Bronchial epithelial cell (primary cell): ENCODE data around the gene LRRC75B. TPM values are rescaled to one million over a fixed set of nuclear protein-coding genes. Genes with fewer than 3 reads are reported as not detected.

Source experiments
- DNase-seq: peaks from one replicate; pipeline ENCODE4 v3.0.0-alpha.2; 2010; ENCODE audit warnings: low read depth
- FAIRE-seq: peaks from 2 replicates; lab custom pipeline; 2011; peaks lifted over from hg19 to GRCh38; lab: Jason Lieb, UNC
- H3K27me3 ChIP-seq: 2 replicates; pipeline ENCODE4 v1.5.1; 2011; ENCODE audit warnings: low read length; ENCODE audit not compliant: control insufficient read depth, insufficient read depth
- H3K36me3 ChIP-seq: 2 replicates; pipeline ENCODE4 v1.5.1; 2011; ENCODE audit warnings: low read length; ENCODE audit not compliant: control insufficient read depth, insufficient read depth
- H3K4me3 ChIP-seq: 2 replicates; pipeline ENCODE4 v1.5.1; 2011; ENCODE audit warnings: mild to moderate bottlenecking, low read depth, low read length, control low read depth
- total RNA-seq: library from RNA; depleted of rRNA; stranded (reverse); fragments of >200 nt; gene quantifications from 2 replicates; pipeline ENCODE4 v1.2.1, GENCODE V29; 2014
- TF ChIP-seq, protein P1 (sequence below): IDR thresholded peaks from 2 replicates; pipeline ENCODE4 v1.5.1; 2011; ENCODE audit warnings: mild to moderate bottlenecking, moderate library complexity, low read length, control low read depth, inconsistent platforms; ENCODE audit not compliant: insufficient read depth, severe bottlenecking

LRRC75B gene
- total RNA-seq, 1 donor from 2014 or later, result 4.2 TPM

DNA sequence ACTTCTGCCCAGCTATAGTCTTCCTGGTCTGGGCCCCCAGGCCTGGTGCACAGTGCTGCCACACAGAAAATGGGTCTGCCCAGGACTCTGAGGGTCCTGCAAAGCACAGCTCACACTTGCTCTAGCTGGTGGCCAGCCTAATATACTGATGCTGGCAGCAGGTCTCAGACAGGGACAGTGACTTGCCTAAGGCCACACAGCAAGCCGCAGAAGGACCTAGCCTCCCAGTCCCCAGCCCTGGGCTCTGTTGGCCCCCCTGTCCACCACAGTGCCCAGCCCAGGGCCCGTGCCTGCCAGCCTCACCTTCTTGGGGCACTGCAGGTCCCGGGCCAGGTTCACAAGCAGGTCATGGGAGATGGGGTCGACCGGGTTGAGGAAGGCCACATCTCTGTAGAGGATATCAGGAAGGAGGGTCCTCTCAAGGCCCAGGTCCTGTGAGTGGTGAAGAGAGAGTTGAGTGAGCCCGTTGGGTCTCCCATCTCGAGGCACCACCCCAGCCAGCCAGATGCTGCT, 3.3 kb downstream of the LRRC75B start:
- Histone ChIP-seq H3K27me3 (no peaks in the 10 kb centered on the region), H3K4me3 (no peak overlapping the region), H3K36me3 (peaks cover 4% of the 10 kb centered on the region)
- DNase-seq (no peak), FAIRE-seq (no peak)
- TF ChIP-seq, protein P1, sequence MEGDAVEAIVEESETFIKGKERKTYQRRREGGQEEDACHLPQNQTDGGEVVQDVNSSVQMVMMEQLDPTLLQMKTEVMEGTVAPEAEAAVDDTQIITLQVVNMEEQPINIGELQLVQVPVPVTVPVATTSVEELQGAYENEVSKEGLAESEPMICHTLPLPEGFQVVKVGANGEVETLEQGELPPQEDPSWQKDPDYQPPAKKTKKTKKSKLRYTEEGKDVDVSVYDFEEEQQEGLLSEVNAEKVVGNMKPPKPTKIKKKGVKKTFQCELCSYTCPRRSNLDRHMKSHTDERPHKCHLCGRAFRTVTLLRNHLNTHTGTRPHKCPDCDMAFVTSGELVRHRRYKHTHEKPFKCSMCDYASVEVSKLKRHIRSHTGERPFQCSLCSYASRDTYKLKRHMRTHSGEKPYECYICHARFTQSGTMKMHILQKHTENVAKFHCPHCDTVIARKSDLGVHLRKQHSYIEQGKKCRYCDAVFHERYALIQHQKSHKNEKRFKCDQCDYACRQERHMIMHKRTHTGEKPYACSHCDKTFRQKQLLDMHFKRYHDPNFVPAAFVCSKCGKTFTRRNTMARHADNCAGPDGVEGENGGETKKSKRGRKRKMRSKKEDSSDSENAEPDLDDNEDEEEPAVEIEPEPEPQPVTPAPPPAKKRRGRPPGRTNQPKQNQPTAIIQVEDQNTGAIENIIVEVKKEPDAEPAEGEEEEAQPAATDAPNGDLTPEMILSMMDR, result no peak

DNA sequence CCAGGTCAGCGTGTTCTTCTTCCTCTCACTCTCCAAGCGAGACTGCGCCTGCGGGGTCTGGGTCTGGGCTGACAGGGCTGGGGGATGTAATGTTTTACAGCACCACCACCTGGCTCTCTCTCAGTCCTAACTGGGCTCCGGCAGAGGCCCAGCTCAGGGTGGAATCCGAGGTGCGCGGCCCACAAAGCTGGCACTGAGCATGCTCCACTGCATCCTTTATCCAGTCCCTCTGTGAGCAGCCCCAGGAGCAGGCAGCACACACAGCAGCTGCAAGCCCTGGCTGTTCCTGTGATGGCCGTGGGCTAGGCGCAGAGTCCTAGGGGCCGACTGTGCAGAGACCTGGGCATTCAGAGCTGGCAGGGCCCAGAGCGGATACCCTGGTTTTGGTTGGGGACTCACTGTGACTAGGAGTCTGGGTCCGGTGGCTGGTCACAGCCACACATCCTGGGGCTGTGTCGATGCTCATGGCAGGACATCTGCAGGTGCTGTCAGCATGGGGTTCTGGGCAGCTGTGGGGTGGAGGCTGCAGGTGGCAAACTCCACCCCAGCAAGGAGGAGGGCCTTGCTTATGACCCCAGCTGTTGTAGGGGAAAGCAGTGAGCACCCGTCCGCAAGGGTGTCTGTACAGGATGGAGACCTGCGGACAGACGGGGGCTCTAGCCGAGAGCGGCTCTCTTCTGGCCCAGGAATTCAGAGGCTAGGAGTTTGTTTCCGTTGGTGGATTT, 4.0 kb downstream of the LRRC75B start:
- FAIRE-seq (no peak), DNase-seq (no peak)
- TF ChIP-seq, protein P1, result no peak
- Histone ChIP-seq H3K36me3 (peaks cover 4% of the 10 kb centered on the region), H3K27me3 (no peaks in the 10 kb centered on the region), H3K4me3 (no peak overlapping the region)

DNA sequence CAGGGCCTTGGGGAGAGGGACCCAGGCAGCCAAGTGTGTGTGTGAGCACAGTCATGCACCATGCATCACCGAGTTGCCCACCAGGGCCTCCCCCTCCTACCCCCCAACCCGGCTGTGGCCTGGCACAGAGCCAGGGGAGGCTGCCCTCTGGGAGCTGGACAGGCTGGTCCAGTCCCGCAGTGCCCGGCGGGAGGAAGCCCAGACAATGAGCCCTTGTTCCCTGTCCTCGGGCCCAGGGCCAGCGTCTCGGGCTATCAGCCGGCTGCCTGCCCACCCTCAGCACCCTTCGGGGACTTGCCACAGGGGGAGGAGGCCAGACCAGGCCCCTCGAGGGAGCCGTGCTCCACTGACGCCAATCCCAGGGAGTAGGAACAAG, 4.5 kb downstream of the LRRC75B start:
- Histone ChIP-seq H3K4me3 (no peak overlapping the region), H3K36me3 (peaks cover 4% of the 10 kb centered on the region), H3K27me3 (no peaks in the 10 kb centered on the region)
- FAIRE-seq, result no peak
- no peak for DNase-seq
- TF ChIP-seq, protein P1, result no peak

DNA sequence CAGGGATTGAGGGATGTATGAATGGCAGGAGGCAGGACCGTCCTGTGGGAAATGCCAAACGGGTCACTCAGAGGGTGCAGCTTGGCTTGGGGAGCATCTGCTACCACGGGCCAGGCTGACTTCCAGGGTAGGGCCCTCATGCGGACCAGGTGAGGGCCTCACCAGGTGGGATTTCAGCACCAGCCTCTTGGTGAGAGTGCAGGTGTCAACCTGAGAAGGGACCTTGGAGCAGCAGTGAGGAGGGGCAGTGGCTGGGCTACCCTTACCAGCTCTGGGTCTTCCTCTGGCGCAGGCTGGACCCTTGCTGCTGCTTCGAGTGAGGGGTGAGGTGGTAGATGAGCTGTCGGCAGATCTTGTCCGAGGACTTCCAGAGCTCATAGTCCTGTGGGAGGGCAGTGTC, 4.9 kb downstream of the LRRC75B start:
- DNase-seq, result no peak
- TF ChIP-seq, protein P1, result no peak
- Histone ChIP-seq H3K4me3 (no peak overlapping the region), H3K27me3 (no peaks in the 10 kb centered on the region), H3K36me3 (peaks cover 4% of the 10 kb centered on the region)
- FAIRE-seq, result no peak

DNA sequence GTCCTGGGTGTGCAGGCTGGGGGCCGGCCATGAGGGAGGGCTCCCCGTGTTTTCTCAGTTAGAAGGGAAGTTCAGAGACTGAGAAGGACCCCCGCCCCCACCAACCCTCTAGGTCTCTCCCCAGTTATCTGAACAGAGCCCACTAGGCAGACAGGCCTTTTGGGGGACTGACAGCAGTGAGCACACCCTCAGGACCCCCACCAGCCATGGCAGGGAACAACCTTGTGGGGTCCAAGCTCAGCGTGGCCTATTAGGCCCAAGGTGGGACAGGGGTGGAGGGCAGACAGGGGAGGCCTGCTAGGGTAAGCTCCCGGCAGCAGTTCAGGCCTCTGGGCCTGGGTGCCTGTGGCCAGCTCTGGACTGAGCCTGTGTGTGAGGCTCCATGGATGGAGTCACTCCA, 5.6 kb downstream of the LRRC75B start:
- no peak for DNase-seq
- TF ChIP-seq, protein P1, result no peak
- Histone ChIP-seq H3K27me3 (no peaks in the 10 kb centered on the region), H3K4me3 (no peak overlapping the region), H3K36me3 (peaks cover 4% of the 10 kb centered on the region)
- FAIRE-seq, result no peak
